K562 (cell line): Measurements from ENCODE around the gene SLC37A4. TPM values are rescaled to one million over a fixed set of nuclear protein-coding genes. Genes with fewer than 3 reads are reported as not detected.

Source experiments
- SLC30A9 ChIP-seq: fragments of 250-450 bp; sonication (Bioruptor Pico); IDR thresholded peaks from 2 replicates; pipeline ENCODE4 v1.8.0; 2022; ENCODE audit warnings: mild to moderate bottlenecking, moderate library complexity
- polyA plus RNA-seq, 8 experiments: library from polyadenylated mRNA; depleted of rRNA in 4 of 8; stranded (reverse) in 5 of 8; unstranded in 3 of 8; fragments of >200 nt; fragmentation: Nextera tagmentation in 2 of 8; fragmentation: Illumina TruSeq in 1 of 8; extraction: Ambion mirVana in 2 of 8; extraction: Trizol in 1 of 8; gene quantifications; 2 replicates each; pipeline versions ENCODE4 v1.2.1 to v1.2.3, GENCODE V29; 2011 to 2014; ENCODE audit warnings: inconsistent platforms in 1 of 8, missing spikeins in 1 of 8
- total RNA-seq, 7 experiments: library from RNA; depleted of rRNA in 6 of 7; stranded (reverse); fragments of >200 nt in 6 of 7; fragmentation: Illumina TruSeq in 2 of 7; extraction: Trizol in 2 of 7; gene quantifications; 2 replicates each; pipeline versions ENCODE4 v1.2.1 to v1.2.3, GENCODE V29; 2011 to 2021; ENCODE audit warnings: low replicate concordance in 1 of 7
- TF ChIP-seq, protein P1 (sequence below): sonication (generic); formaldehyde crosslinking; IDR thresholded peaks from 2 replicates; pipeline ENCODE4 v1.8.1; 2023; ENCODE audit warnings: mild to moderate bottlenecking, missing genetic modification reagents
- TF ChIP-seq, protein P2 (sequence below), 2 experiments: fragments of 450-650 bp in 1 of 2; sonication (generic) in 1 of 2; formaldehyde crosslinking in 1 of 2; IDR thresholded peaks; 2 replicates each; pipeline versions ENCODE4 v1.7.1 to v1.9.0; 2016 to 2022; ENCODE audit warnings: inconsistent platforms in 1 of 2, mild to moderate bottlenecking in 1 of 2, missing genetic modification reagents in 1 of 2

SLC37A4 gene
- total and polyA plus RNA-seq, 9 of the 15 experiments (the other 6 are each of a cell fraction or from before 2014, with no cell fraction given): 24.7 to 73.9 (median 40.7) TPM

DNA sequence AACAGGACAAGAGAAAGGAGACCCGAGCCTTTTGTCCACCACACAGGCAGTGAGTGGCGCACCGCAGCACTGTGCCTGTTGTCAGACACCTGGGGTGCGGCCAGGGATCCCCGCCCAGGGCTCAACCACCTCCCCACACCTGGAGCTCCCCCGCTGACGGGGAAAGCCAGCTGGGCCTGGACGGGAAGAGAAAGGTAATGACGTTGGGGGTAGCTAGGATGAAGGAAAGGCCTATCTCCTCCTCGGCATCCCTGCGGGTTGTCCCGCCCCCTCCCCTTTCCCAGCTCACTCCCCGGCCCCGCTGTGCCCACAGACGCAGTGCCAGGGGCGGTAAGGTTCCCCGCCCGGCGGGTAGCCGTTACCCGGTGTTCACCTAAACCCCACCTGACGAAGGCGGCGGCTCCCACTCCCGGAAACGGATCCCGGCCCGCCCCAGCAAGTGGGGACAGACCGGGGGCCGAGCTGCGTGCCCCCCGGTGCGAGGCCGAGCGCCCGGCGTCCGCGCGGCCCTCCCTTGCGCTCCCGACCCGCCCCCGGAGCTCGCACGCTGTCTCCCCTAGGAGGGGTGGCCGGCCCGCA, 25.8 kb upstream of the SLC37A4 start (continued):
- TF ChIP-seq, protein P1, sequence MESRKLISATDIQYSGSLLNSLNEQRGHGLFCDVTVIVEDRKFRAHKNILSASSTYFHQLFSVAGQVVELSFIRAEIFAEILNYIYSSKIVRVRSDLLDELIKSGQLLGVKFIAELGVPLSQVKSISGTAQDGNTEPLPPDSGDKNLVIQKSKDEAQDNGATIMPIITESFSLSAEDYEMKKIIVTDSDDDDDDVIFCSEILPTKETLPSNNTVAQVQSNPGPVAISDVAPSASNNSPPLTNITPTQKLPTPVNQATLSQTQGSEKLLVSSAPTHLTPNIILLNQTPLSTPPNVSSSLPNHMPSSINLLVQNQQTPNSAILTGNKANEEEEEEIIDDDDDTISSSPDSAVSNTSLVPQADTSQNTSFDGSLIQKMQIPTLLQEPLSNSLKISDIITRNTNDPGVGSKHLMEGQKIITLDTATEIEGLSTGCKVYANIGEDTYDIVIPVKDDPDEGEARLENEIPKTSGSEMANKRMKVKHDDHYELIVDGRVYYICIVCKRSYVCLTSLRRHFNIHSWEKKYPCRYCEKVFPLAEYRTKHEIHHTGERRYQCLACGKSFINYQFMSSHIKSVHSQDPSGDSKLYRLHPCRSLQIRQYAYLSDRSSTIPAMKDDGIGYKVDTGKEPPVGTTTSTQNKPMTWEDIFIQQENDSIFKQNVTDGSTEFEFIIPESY: 0 out of 2 replicates have a peak, but pooled peaks have one; percentile 24
- 0 out of 2 replicates have a peak, but pooled peaks have one; percentile 31 for TF ChIP-seq SLC30A9 (CRISPR knock-in tag)
- TF ChIP-seq, protein P2, sequence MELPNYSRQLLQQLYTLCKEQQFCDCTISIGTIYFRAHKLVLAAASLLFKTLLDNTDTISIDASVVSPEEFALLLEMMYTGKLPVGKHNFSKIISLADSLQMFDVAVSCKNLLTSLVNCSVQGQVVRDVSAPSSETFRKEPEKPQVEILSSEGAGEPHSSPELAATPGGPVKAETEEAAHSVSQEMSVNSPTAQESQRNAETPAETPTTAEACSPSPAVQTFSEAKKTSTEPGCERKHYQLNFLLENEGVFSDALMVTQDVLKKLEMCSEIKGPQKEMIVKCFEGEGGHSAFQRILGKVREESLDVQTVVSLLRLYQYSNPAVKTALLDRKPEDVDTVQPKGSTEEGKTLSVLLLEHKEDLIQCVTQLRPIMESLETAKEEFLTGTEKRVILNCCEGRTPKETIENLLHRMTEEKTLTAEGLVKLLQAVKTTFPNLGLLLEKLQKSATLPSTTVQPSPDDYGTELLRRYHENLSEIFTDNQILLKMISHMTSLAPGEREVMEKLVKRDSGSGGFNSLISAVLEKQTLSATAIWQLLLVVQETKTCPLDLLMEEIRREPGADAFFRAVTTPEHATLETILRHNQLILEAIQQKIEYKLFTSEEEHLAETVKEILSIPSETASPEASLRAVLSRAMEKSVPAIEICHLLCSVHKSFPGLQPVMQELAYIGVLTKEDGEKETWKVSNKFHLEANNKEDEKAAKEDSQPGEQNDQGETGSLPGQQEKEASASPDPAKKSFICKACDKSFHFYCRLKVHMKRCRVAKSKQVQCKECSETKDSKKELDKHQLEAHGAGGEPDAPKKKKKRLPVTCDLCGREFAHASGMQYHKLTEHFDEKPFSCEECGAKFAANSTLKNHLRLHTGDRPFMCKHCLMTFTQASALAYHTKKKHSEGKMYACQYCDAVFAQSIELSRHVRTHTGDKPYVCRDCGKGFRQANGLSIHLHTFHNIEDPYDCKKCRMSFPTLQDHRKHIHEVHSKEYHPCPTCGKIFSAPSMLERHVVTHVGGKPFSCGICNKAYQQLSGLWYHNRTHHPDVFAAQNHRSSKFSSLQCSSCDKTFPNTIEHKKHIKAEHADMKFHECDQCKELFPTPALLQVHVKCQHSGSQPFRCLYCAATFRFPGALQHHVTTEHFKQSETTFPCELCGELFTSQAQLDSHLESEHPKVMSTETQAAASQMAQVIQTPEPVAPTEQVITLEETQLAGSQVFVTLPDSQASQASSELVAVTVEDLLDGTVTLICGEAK (IDR thresholded peaks at IDR 0.05): 0 out of 2 replicates have a peak, but pooled peaks have one; percentile 40
- TF ChIP-seq, protein P2 (CRISPR knock-in tag; IDR thresholded peaks at IDR 0.05): no peak
